K562 (cell line): ENCODE measurements around the gene TAS2R40. TPM values are rescaled to one million over a fixed set of nuclear protein-coding genes. Genes with fewer than 3 reads are reported as not detected.
A peak's percentile ranks its signal among the peaks of the same experiment; 100 is the strongest.

Experiments used
- CBFA2T3 ChIP-seq: fragments of 450-650 bp; IDR thresholded peaks from 2 replicates; pipeline ENCODE4 v1.6.1; 2017
- CBX8 ChIP-seq: fragments of 200-600 bp; sonication (generic); IDR thresholded peaks from 2 replicates; pipeline ENCODE4 v1.6.1; 2012; ENCODE audit warnings: borderline replicate concordance, mixed run types, low read depth, mild to moderate bottlenecking, moderate library complexity, mixed read lengths, low read length, control low read depth, inconsistent platforms; ENCODE audit not compliant: poor library complexity, severe bottlenecking; ENCODE audit errors: extremely low read depth
- ELF1 ChIP-seq: fragments of 200-800 bp; sonication (Bioruptor generic); IDR thresholded peaks from 2 replicates; pipeline ENCODE4 v1.6.1; 2016; ENCODE audit warnings: missing genetic modification characterization, missing compliant biosample characterization
- ELF4 ChIP-seq: fragments of 450-650 bp; formaldehyde crosslinking; IDR thresholded peaks from 2 replicates; pipeline ENCODE4 v1.4.0; 2022; ENCODE audit warnings: missing genetic modification characterization
- FIP1L1 ChIP-seq: fragments of 200-400 bp; formaldehyde crosslinking; IDR thresholded peaks from 2 replicates; pipeline ENCODE4 v1.6.1; 2018; ENCODE audit warnings: mild to moderate bottlenecking, low read depth, low read length; ENCODE audit not compliant: poor library complexity, severe bottlenecking
- JUND ChIP-seq, 2 experiments: IDR thresholded peaks; 2 replicates in 1 of 2; 3 replicates in 1 of 2; pipeline ENCODE4 v1.6.1; 2011; ENCODE audit warnings: borderline replicate concordance in 2 of 2, low read depth in 2 of 2, low read length in 2 of 2, improper control_type of control experiment in 1 of 2, missing biosample characterization in 1 of 2, missing genetic modification characterization in 1 of 2, missing genetic modification reagents in 1 of 2
- MCM5 ChIP-seq: fragments of 450-650 bp; IDR thresholded peaks from 2 replicates; pipeline ENCODE4 v1.6.1; 2016; ENCODE audit warnings: low read depth
- NCOA6 ChIP-seq: fragments of 450-650 bp; IDR thresholded peaks from 2 replicates; pipeline ENCODE4 v1.6.1; 2017; ENCODE audit warnings: mild to moderate bottlenecking
- NFRKB ChIP-seq: fragments of 450-650 bp; IDR thresholded peaks from 2 replicates; pipeline ENCODE4 v1.6.1; 2016; ENCODE audit warnings: low read depth
- NUFIP1 ChIP-seq: fragments of 450-650 bp; IDR thresholded peaks from 2 replicates; pipeline ENCODE4 v1.6.1; 2018; ENCODE audit not compliant: partially characterized antibody
- POLR2G ChIP-seq: fragments of 200-400 bp; formaldehyde crosslinking; IDR thresholded peaks from 2 replicates; pipeline ENCODE4 v1.6.1; 2017; ENCODE audit warnings: low read depth, mild to moderate bottlenecking, antibody characterized with exemption, low read length, moderate library complexity
- RFX5 ChIP-seq: IDR thresholded peaks from 2 replicates; pipeline ENCODE4 v1.6.1; 2011; ENCODE audit warnings: low read depth, mild to moderate bottlenecking, improper control_type of control experiment, low read length
- YBX1 ChIP-seq: fragments of 450-650 bp; IDR thresholded peaks from 2 replicates; pipeline ENCODE4 v1.7.1; 2016; ENCODE audit warnings: mild to moderate bottlenecking
- ZFP30 ChIP-seq: fragments of 250-450 bp; sonication (Bioruptor Pico); IDR thresholded peaks from 2 replicates; pipeline ENCODE4 v1.8.0; 2022; ENCODE audit warnings: moderate library complexity, mild to moderate bottlenecking, inconsistent platforms, borderline replicate concordance
- ZNF197 ChIP-seq: fragments of 200-800 bp; sonication (Bioruptor generic); IDR thresholded peaks from 2 replicates; pipeline ENCODE4 v1.6.1; 2016; ENCODE audit warnings: low read depth, missing genetic modification characterization, missing compliant biosample characterization
- ZNF316 ChIP-seq: fragments of 450-650 bp; IDR thresholded peaks from 2 replicates; pipeline ENCODE4 v1.6.1; 2016
- polyA plus RNA-seq, 8 experiments: library from polyadenylated mRNA; depleted of rRNA in 4 of 8; stranded (reverse) in 5 of 8; unstranded in 3 of 8; fragments of >200 nt; fragmentation: Nextera tagmentation in 2 of 8; fragmentation: Illumina TruSeq in 1 of 8; extraction: Ambion mirVana in 2 of 8; extraction: Trizol in 1 of 8; gene quantifications; 2 replicates each; pipeline versions ENCODE4 v1.2.1 to v1.2.3, GENCODE V29; 2011 to 2014; ENCODE audit warnings: inconsistent platforms in 1 of 8, missing spikeins in 1 of 8
- total RNA-seq, 7 experiments: library from RNA; depleted of rRNA in 6 of 7; stranded (reverse); fragments of >200 nt in 6 of 7; fragmentation: Illumina TruSeq in 2 of 7; extraction: Trizol in 2 of 7; gene quantifications; 2 replicates each; pipeline versions ENCODE4 v1.2.1 to v1.2.3, GENCODE V29; 2011 to 2021; ENCODE audit warnings: low replicate concordance in 1 of 7
- TF ChIP-seq, protein P1 (sequence below): fragments of 250-450 bp; sonication (Bioruptor Pico); IDR thresholded peaks from 2 replicates; pipeline ENCODE4 v1.6.1; 2021; ENCODE audit warnings: mild to moderate bottlenecking
- TF ChIP-seq, protein P2 (sequence below), 2 experiments: fragments of 450-650 bp in 1 of 2; sonication (generic) in 1 of 2; formaldehyde crosslinking in 1 of 2; IDR thresholded peaks in 1 of 2; conservative IDR thresholded peaks in 1 of 2; 2 replicates each; pipeline versions ENCODE4 v1.6.1 to v1.8.1; 2016 to 2023; ENCODE audit warnings: mild to moderate bottlenecking in 2 of 2, moderate library complexity in 2 of 2, inconsistent platforms in 1 of 2, missing genetic modification reagents in 1 of 2
- TF ChIP-seq, protein P3 (sequence below), 2 experiments: fragments of 450-650 bp; conservative IDR thresholded peaks; 2 replicates each; pipeline ENCODE4 v1.6.1; 2017; ENCODE audit warnings: mild to moderate bottlenecking in 2 of 2, moderate library complexity in 2 of 2
- TF ChIP-seq, protein P4 (sequence below): sonication (generic); formaldehyde crosslinking; IDR thresholded peaks from 2 replicates; pipeline ENCODE4 v1.8.0; 2023; ENCODE audit warnings: missing genetic modification reagents, mild to moderate bottlenecking, borderline replicate concordance

The TAS2R40 gene
- total and polyA plus RNA-seq, 9 of the 15 experiments (the other 6 are each of a cell fraction or from before 2014, with no cell fraction given): not detected

DNA sequence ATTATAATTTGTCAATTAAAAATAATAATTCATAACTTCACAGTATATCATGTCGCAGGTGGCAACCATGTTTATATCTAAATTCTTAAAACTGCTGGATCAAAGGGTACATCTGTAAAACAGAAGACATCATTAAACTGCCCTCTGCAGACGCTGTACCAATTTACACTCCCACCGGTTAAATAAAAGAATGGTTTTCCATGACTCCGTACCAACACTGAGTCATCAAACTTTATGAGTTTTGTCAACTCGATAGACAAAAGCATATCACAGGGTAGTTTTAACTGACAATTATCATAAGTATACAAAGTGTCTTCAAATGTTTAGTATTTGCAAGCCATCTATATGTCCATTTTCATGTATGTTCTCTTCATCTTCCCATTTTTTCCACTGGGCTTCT lies 35.7 kb downstream of the TAS2R40 start (continued):
- TF ChIP-seq CBX8 (no peak), RFX5 (0 out of 2 replicates have a peak, but pooled peaks have one; percentile 8), ZNF316 (0 out of 2 replicates have a peak, but pooled peaks have one; percentile 46), ZFP30 (CRISPR knock-in tag) (no peak), YBX1 (no peak), NFRKB (no peak), JUND (IDR thresholded peaks at IDR 0.05; ENCODE audit: borderline replicate concordance, low read depth, low read length) (0 out of 2 replicates have a peak, but pooled peaks have one; percentile 44), JUND (tag; IDR thresholded peaks at IDR 0.05; ENCODE audit: borderline replicate concordance, low read depth, low read length) (peak; percentile 67; the same call in 1 of the 3 replicates), FIP1L1 (no peak), ZNF197 (CRISPR knock-in tag) (0 out of 2 replicates have a peak, but pooled peaks have one; percentile 64), ELF4 (CRISPR knock-in tag) (no peak), POLR2G (no peak), ELF1 (no peak), NCOA6 (no peak), NUFIP1 (no peak), MCM5 (no peak), CBFA2T3 (no peak)
- TF ChIP-seq, protein P1, sequence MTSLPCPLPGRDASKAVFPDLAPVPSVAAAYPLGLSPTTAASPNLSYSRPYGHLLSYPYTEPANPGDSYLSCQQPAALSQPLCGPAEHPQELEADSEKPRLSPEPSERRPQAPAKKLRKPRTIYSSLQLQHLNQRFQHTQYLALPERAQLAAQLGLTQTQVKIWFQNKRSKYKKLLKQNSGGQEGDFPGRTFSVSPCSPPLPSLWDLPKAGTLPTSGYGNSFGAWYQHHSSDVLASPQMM: no peak
- TF ChIP-seq, protein P2, sequence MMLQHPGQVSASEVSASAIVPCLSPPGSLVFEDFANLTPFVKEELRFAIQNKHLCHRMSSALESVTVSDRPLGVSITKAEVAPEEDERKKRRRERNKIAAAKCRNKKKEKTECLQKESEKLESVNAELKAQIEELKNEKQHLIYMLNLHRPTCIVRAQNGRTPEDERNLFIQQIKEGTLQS (IDR thresholded peaks at IDR 0.05): peak; percentile 56; the same call in 1 of the 2 replicates
- TF ChIP-seq, protein P2 (CRISPR knock-in tag; conservative IDR thresholded peaks at IDR 0.05): no peak
- TF ChIP-seq, protein P3, sequence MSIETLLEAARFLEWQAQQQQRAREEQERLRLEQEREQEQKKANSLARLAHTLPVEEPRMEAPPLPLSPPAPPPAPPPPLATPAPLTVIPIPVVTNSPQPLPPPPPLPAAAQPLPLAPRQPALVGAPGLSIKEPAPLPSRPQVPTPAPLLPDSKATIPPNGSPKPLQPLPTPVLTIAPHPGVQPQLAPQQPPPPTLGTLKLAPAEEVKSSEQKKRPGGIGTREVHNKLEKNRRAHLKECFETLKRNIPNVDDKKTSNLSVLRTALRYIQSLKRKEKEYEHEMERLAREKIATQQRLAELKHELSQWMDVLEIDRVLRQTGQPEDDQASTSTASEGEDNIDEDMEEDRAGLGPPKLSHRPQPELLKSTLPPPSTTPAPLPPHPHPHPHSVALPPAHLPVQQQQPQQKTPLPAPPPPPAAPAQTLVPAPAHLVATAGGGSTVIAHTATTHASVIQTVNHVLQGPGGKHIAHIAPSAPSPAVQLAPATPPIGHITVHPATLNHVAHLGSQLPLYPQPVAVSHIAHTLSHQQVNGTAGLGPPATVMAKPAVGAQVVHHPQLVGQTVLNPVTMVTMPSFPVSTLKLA (conservative IDR thresholded peaks at IDR 0.05): no peak
- TF ChIP-seq, protein P4, sequence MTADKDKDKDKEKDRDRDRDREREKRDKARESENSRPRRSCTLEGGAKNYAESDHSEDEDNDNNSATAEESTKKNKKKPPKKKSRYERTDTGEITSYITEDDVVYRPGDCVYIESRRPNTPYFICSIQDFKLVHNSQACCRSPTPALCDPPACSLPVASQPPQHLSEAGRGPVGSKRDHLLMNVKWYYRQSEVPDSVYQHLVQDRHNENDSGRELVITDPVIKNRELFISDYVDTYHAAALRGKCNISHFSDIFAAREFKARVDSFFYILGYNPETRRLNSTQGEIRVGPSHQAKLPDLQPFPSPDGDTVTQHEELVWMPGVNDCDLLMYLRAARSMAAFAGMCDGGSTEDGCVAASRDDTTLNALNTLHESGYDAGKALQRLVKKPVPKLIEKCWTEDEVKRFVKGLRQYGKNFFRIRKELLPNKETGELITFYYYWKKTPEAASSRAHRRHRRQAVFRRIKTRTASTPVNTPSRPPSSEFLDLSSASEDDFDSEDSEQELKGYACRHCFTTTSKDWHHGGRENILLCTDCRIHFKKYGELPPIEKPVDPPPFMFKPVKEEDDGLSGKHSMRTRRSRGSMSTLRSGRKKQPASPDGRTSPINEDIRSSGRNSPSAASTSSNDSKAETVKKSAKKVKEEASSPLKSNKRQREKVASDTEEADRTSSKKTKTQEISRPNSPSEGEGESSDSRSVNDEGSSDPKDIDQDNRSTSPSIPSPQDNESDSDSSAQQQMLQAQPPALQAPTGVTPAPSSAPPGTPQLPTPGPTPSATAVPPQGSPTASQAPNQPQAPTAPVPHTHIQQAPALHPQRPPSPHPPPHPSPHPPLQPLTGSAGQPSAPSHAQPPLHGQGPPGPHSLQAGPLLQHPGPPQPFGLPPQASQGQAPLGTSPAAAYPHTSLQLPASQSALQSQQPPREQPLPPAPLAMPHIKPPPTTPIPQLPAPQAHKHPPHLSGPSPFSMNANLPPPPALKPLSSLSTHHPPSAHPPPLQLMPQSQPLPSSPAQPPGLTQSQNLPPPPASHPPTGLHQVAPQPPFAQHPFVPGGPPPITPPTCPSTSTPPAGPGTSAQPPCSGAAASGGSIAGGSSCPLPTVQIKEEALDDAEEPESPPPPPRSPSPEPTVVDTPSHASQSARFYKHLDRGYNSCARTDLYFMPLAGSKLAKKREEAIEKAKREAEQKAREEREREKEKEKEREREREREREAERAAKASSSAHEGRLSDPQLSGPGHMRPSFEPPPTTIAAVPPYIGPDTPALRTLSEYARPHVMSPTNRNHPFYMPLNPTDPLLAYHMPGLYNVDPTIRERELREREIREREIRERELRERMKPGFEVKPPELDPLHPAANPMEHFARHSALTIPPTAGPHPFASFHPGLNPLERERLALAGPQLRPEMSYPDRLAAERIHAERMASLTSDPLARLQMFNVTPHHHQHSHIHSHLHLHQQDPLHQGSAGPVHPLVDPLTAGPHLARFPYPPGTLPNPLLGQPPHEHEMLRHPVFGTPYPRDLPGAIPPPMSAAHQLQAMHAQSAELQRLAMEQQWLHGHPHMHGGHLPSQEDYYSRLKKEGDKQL (CRISPR knock-in tag): no peak
